Left renal cortex interstitium (tissue), 4 donors: ENCODE results near the gene CASTOR2. TPM values are rescaled to one million over a fixed set of nuclear protein-coding genes. Genes with fewer than 3 reads are reported as not detected.
"Not testable (repeated sequence)": the region's sequence is repeated elsewhere in the genome, so short reads cannot be mapped to it uniquely, and the experiment has no call there.

Source experiments
- DNase-seq, 4 donors: peaks; one replicate each; pipeline ENCODE4 v3.0.0-alpha.2; 2013; ENCODE audit warnings: low read depth in 4 of 4, low spot score in 2 of 4, missing footprints in 1 of 4
- polyA plus RNA-seq, 4 donors: library from polyadenylated mRNA; unstranded; fragments of 120-200 nt; gene quantifications; one replicate each; pipeline ENCODE4 v1.2.1, GENCODE V29; 2013; ENCODE audit not compliant: insufficient read length in 4 of 4

Gene CASTOR2
- polyA plus RNA-seq, 4 donors, result 5.0 to 12.1 (median 6.8) TPM

GRCh38 chr7:75048435-75049379 lies 84.2 kb downstream of the CASTOR2 start:
- DNase-seq, result no peak

DNA sequence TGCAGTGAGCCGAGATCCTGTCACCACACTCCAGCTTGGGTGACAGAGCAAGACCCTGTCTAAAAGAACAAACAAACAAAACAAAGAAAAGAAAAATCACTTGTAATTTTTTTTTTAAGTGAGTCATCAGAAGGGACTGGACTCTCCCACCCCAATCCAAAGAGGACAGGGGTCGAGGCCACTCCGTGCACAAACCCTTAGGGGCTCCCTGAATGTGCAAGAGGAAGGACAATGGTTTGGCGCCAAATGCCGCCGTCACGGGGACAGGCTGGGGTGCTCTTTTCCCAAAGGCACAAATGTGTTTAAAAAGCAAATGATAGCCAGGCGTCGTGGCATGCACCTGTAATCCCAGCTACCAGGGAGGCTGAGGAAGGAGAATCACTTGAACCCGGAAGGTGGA lies 85.3 kb downstream of the CASTOR2 start:
- DNase-seq, result no peak

- no peak for DNase-seq
These were observed 86.0 kb downstream of the CASTOR2 start for GRCh38 chr7:75050501-75050900.

DNA sequence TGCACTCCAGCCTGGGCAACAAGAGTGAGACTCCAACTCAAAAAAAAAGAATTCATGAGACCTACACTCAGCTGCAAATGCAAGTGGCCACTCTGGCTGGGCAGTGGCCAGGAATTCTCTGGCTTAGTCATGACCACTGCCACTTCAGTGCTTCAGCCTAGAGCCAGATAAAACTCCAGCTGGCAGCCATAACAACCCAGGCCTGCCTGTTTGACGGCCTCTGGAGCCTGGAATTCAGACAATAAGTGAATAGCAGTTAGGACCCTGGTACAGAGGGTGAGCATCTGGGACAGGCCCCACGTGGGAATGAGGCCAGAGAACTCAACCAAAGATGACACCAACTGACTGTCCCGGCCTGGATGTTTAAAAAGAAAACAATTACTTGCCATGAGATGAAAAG lies 90.2 kb downstream of the CASTOR2 start:
- DNase-seq, result no peak

DNA sequence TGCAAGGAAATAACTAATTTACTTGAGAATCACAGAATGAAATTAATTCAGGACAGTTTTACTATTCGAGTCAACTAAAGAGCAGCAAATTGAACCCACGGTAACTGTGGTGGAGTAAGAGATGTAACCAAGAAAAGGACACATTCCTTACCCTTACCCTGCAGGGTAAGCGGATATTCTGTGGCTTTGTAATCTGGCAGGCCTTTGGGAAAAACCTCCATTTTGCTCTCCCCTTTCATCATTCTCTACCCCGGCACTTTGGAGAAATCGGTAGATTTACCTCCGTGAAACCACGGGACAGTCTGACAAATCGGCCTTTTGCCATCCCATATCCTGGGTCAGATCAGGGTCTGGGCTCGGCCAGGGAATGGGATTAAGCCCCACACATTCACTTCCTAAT lies 90.7 kb downstream of the CASTOR2 start:
- no peak for DNase-seq

DNA sequence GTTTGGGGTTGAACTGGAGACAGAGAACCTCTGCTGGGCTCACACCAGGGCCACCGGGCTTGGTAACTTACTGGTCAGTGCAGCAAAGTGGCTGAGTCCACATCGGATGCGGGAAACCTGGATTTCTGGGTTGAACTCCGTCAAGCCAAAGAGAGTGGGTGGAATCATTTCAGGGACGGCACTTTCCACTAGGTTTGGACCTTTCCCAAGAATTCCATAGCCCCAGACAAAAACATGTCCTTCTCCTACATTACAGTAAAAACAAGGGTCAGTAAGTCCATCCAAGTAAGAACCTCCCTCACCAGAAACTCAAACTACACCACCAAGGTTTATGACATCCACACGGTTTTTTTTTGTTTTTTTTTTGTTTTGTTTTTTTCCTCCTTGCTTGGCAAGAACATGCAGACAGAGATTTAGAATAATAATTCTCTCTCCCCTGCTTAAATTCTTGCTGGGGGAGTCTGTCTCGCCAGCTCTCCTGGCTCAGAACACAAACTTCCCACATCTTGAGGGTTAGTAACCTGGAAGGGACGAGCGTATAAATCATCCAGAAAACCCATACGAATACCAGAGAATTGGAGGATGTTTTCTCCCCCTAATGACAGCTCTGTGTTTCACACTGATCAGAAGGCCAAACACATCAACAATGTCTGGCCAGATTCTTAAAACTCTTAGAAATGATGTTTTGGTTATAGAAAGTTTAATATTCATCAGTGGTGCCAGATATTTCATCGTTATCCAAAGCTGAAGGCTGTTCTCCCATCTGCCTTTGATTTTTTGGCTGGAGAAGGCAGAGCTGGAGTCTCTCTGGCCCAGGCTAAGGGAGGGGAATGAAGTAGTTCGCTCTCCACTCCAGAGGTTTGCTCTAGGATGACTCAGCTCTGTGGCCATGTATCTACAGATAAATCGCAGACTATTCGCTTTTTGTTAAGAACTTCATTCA lies 91.6 kb downstream of the CASTOR2 start:
- DNase-seq, result no peak

DNA sequence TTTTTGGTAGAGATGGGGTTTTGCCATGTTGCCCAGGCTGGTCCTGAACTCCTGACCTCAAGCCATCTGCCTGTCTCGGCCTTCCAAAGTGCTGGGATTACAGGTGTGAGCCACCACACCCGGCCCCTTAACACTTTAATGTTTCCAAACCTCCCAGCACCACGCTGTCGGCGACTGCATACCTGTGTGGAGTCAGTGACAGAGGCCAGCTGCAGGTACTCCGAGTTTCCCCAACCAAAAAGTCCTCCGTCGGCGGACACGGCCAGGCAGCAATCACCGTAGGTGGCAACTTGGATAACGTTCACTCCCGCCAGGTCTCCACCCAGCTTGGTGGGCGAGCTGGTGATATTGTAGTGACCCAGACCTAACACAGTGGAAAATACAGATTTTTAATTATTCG lies 93.9 kb downstream of the CASTOR2 start:
- no peak for DNase-seq

DNA sequence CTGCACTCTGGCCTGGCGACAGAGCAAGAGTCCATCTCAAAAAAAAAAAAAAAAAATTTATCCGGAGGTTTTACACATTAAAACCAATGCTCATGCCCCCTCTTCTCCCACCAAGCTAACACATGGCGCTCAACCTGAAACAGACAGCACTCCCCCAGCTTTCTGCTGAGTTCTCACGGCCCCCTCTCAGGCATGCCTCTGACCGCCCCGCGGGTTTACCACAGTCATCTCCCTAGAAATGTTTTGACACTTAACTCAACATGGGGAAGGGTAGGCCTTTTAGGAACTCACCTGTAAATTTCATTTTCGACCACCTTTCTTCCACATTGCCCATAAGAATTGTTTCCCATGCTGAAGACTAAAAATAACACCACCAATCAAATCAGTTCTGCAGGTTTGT lies 99.8 kb downstream of the CASTOR2 start:
- no peak for DNase-seq

- no peak for DNase-seq
These were observed 100.3 kb downstream of the CASTOR2 start for GRCh38 chr7:75064801-75065200.

GRCh38 chr7:75066521-75066920 lies 102.0 kb downstream of the CASTOR2 start:
- no peak for DNase-seq

DNA sequence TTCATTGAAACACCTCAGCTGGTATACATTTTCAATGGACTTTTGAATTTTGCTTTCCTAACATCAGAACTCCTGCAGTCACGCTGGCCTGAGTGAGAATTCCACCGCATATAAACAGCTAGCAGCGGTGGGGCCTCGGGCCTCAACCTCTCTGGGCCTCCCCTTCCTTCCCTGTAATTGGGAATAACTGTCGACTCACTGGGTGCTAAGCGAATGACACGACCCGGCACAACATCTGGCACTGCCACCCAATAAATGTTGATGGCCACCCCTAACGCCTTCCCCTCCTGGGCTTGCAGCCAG lies 108.4 kb downstream of the CASTOR2 start:
- DNase-seq, result peak in 1 of 4 donors; percentile 28

- not testable (repeated sequence) for DNase-seq
These were observed 109.7 kb downstream of the CASTOR2 start for GRCh38 chr7:75074262-75074641.

Other genes starting within 250 kb of the CASTOR2 start
- gene NCF1, start 190.7 kb upstream of the CASTOR2 start, polyA plus RNA-seq, result 1 to 10 TPM; 1.7 to 2.1 (median 1.8) TPM
- 10 to 100 TPM; 22.2 to 54.3 (median 27.2) TPM for gene GTF2IRD2, start 113.1 kb upstream of the CASTOR2 start, polyA plus RNA-seq
- gene RCC1L, start 109.1 kb downstream of the CASTOR2 start, polyA plus RNA-seq, result 10 to 100 TPM; 43.6 to 51.3 (median 49.6) TPM
- 10 to 100 TPM; 38.8 to 69.5 (median 52.7) TPM for gene GTF2IRD2B, start 127.9 kb downstream of the CASTOR2 start, polyA plus RNA-seq